HG03565 (cell line): ENCODE measurements around the gene ZNF536.
"Not testable (repeated sequence)": the region's sequence is repeated elsewhere in the genome, so short reads cannot be mapped to it uniquely, and the experiment has no call there.

Experiments used
- ATAC-seq: cut with Tn5 transposase; IDR thresholded peaks from one replicate; pipeline ENCODE4 v1.9.1; 2021; ENCODE audit warnings: mild to moderate bottlenecking, moderate library complexity; ENCODE audit not compliant: unreplicated experiment

Gene ZNF536

GRCh38 chr19:30408734-30409301 lies 36.6 kb downstream of the ZNF536 start:
- ATAC-seq = no peak

- ATAC-seq = no peak
Observed at GRCh38 chr19:30411714-30412113, 39.5 kb downstream of the ZNF536 start.

GRCh38 chr19:30416375-30416774 lies 44.2 kb downstream of the ZNF536 start:
- ATAC-seq = no peak

GRCh38 chr19:30417166-30417565 lies 45.0 kb downstream of the ZNF536 start:
- ATAC-seq = not testable (repeated sequence)

GRCh38 chr19:30419568-30420180 lies 47.5 kb downstream of the ZNF536 start:
- no peak for ATAC-seq

- ATAC-seq = no peak
Observed at GRCh38 chr19:30420316-30420715, 48.1 kb downstream of the ZNF536 start.

GRCh38 chr19:30420881-30421280 lies 48.7 kb downstream of the ZNF536 start:
- ATAC-seq = no peak

- ATAC-seq = no peak
Observed at GRCh38 chr19:30421571-30421970, 49.4 kb downstream of the ZNF536 start.

- no peak for ATAC-seq
Observed at GRCh38 chr19:30423481-30423880, 51.3 kb downstream of the ZNF536 start.

- ATAC-seq = no peak
Observed at GRCh38 chr19:30425885-30426838, 54.0 kb downstream of the ZNF536 start.

GRCh38 chr19:30426864-30427263 lies 54.7 kb downstream of the ZNF536 start:
- no peak for ATAC-seq

- ATAC-seq = no peak
Observed at GRCh38 chr19:30428092-30428680, 56.0 kb downstream of the ZNF536 start.

- ATAC-seq = no peak
Observed at GRCh38 chr19:30428844-30429243, 56.7 kb downstream of the ZNF536 start.

GRCh38 chr19:30430206-30430734 lies 58.1 kb downstream of the ZNF536 start:
- ATAC-seq = no peak

GRCh38 chr19:30431591-30431990 lies 59.4 kb downstream of the ZNF536 start:
- no peak for ATAC-seq

- ATAC-seq = no peak
Observed at GRCh38 chr19:30434797-30435594, 62.8 kb downstream of the ZNF536 start.

GRCh38 chr19:30437869-30438268 lies 65.7 kb downstream of the ZNF536 start:
- no peak for ATAC-seq

- no peak for ATAC-seq
Observed at GRCh38 chr19:30439310-30439709, 67.1 kb downstream of the ZNF536 start.

GRCh38 chr19:30441011-30441410 lies 68.8 kb downstream of the ZNF536 start:
- ATAC-seq = no peak

- ATAC-seq = no peak
Observed at GRCh38 chr19:30442674-30443073, 70.5 kb downstream of the ZNF536 start.
